SJSA1 (cell line): ENCODE measurements around the gene MATN1. TPM values are rescaled to one million over a fixed set of nuclear protein-coding genes. Genes with fewer than 3 reads are reported as not detected.

Experiments
- DNase-seq, 2 experiments: peaks; one replicate each; pipeline ENCODE4 v3.0.0-alpha.2; 2015 to 2020; ENCODE audit warnings: low spot score in 2 of 2, low read depth in 1 of 2
- H3K27ac ChIP-seq: fragments of 250-450 bp; sonication (Bioruptor Pico); 2 replicates; pipeline ENCODE4 v1.5.1; 2020; ENCODE audit warnings: mild to moderate bottlenecking, moderate library complexity
- H3K27me3 ChIP-seq: fragments of 250-450 bp; sonication (Bioruptor Pico); replicated peaks from 2 replicates; pipeline ENCODE4 v1.5.1; 2020; ENCODE audit warnings: mild to moderate bottlenecking, moderate library complexity
- H3K36me3 ChIP-seq: fragments of 250-450 bp; sonication (Bioruptor Pico); 2 replicates; pipeline ENCODE4 v1.5.1; 2020; ENCODE audit warnings: mild to moderate bottlenecking
- H3K4me1 ChIP-seq: fragments of 250-450 bp; sonication (Bioruptor Pico); replicated peaks from 2 replicates; pipeline ENCODE4 v1.6.1; 2021; ENCODE audit warnings: mild to moderate bottlenecking
- H3K4me3 ChIP-seq: fragments of 250-450 bp; sonication (Bioruptor Pico); 2 replicates; pipeline ENCODE4 v1.5.1; 2020; ENCODE audit warnings: mild to moderate bottlenecking
- H3K9me3 ChIP-seq: fragments of 250-450 bp; sonication (Bioruptor Pico); replicated peaks from 2 replicates; pipeline ENCODE4 v1.5.1; 2020; ENCODE audit warnings: mild to moderate bottlenecking
- total RNA-seq: library from RNA; depleted of rRNA; stranded (reverse); fragments of >200 nt; shearing (Covaris generic); gene quantifications from 2 replicates; pipeline ENCODE4 v1.2.3, GENCODE V29; 2014

MATN1 gene
- total RNA-seq, 1 experiment from 2014 or later, result 0.26 TPM

DNA sequence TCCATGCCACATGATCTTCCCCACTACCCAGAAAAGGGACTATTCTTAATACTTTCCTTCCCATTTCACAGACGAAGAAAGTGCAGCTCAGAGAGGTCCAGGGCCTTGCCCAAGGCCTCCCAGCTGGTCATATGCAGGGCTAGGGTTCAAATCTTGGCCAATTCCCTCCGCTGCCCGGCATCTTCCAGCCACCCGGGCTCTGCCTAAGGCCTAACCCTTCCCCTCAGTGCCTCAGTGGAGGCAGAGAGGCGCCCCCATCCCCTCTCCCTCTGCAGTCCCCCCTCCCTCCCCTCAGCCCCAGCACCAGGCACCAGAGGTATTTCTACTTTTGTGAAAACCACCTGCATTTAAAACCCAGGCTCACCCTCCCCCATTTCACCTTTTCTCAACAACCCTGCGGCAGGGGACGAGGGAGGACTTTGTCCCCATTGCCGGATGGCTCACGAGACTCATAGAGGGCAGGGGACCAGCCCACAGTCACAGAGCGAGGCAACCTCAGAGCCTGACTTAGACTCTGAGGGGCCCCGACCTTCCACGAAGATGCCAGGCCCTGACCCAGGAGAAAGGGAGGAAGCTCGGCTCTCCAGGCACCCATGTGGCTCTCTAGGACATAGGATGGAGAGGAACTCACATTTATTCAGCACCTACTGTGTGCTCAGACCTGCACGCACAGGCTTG is 21.9 kb upstream of the MATN1 start:
- no peaks in the 10 kb centered on the region for H3K27me3 ChIP-seq
- H3K36me3 ChIP-seq, result no peaks in the 10 kb centered on the region
- no peaks in the 10 kb centered on the region for H3K9me3 ChIP-seq
- peaks cover 9% of the 10 kb centered on the region for H3K4me1 ChIP-seq
- H3K27ac ChIP-seq, result no peak overlapping the region
- DNase-seq, result no peak
- no peak overlapping the region for H3K4me3 ChIP-seq

DNA sequence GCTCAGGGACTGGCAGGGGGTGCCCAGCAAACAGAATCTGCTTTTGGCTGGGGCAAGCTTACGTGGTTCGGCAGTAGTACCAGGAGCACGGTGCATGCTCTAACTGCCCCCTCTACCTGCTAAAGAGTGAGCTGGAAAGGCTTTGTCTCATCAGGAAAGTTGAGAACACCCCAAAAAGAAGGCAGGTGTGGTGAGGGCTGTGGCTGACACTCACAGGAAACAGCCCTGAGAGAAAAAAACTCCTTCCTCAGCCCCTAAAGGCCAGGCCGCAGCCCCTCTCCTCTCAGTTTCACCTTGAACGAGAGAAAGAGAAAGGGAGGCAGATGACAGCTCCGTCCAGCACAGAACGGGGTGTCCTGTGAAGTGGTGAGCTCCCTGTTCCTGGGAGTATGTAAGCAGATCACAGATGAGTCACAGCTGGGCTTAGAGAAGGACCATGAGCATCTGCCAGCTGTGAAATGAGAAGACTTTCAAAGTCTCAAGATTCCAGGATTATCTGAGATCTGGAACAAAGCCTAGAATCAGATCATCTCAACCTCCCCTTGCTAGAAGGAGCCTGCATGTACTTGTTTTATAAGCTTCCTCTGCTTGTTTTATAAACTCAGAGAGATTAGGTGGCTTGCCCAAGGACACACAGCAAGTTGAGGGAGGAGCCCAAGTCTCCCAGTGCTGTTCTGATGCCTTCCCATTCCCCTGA is 20.8 kb upstream of the MATN1 start:
- Histone ChIP-seq H3K4me1 (peaks cover 9% of the 10 kb centered on the region), H3K4me3 (no peak overlapping the region), H3K27me3 (no peaks in the 10 kb centered on the region), H3K9me3 (no peaks in the 10 kb centered on the region), H3K27ac (no peak overlapping the region), H3K36me3 (no peaks in the 10 kb centered on the region)
- DNase-seq, result no peak

GRCh38 chr1:30743584-30744059 is 20.2 kb upstream of the MATN1 start:
- Histone ChIP-seq H3K9me3 (no peaks in the 10 kb centered on the region), H3K4me3 (no peak overlapping the region), H3K36me3 (no peaks in the 10 kb centered on the region), H3K27ac (no peak overlapping the region), H3K27me3 (no peaks in the 10 kb centered on the region), H3K4me1 (peaks cover 7% of the 10 kb centered on the region)
- no peak for DNase-seq

- Histone ChIP-seq H3K4me3 (no peak overlapping the region), H3K36me3 (no peaks in the 10 kb centered on the region), H3K4me1 (peaks cover 2% of the 10 kb centered on the region; the same call in 1 of the 2 replicates), H3K9me3 (no peaks in the 10 kb centered on the region), H3K27ac (no peak overlapping the region), H3K27me3 (no peaks in the 10 kb centered on the region)
- no peak for DNase-seq
Observed at GRCh38 chr1:30742963-30743559, 19.7 kb upstream of the MATN1 start.

DNA sequence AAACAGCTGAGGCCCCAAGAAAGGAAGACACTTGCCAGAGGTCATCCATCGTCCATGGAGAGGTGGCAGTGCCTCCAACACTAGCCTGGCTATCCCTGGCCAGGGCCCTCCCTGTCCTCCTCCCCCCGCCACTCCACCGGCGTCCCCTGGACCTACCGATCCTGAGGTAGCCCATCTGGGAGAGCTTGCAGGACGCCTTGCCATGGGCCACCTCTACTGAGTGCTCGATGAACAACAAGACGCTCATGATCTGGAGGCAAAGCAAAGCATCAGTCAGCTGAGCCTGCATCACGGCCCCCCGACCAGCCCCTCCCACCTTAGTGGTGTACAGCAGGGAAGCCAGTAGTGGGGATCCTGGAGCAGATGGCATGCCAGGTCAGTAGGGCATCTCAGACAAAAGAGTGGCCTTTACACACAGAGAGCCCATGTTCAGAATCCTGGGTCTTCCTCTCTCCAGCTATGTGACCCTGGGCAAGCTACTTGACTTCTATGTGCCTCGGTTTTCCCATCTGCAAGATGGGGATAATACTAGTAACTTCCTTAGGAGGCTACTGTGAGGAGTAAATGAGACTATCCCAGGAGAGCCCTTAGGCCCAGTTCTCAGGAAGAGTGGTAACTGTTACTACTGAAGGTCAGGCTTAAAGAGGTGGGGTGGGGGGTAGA is 19.0 kb upstream of the MATN1 start:
- no peak for DNase-seq
- H3K4me1 ChIP-seq, result no peaks in the 10 kb centered on the region
- no peaks in the 10 kb centered on the region for H3K9me3 ChIP-seq

DNA sequence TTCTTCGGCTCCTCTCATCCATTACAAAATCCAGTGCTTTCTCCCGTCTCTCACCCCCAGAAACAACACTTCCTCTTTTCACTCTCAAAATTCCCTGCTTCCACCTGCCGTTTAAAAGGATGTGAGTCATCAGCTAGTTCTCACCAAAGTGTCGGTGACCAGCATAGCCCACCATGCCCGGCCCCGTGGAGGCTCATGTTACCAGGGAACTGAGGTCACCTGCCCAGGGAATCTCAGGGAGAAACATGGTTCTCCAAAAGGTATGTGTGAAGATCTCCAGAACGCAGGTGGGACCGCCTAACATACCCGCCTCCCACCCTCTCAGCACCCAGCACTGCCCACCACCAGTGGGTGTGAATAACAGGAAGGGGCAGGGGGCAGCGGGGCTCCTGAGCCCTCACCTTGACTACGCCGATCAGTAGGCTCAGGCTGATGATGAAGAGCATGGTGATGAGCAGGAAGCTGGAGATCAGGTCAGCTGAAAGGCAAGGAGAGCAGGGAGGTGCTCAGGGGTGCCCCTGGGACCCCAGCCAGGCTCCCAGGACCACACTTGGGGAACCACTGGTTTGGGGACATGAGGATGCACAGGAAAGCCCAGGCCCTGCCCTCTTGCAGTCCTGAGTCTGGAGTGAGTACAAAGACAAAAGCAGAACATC is 18.0 kb upstream of the MATN1 start:
- no peaks in the 10 kb centered on the region for H3K27me3 ChIP-seq
- H3K4me3 ChIP-seq, result no peak overlapping the region
- H3K36me3 ChIP-seq, result no peaks in the 10 kb centered on the region
- no peaks in the 10 kb centered on the region for H3K4me1 ChIP-seq
- H3K9me3 ChIP-seq, result no peaks in the 10 kb centered on the region
- DNase-seq, result no peak
- no peak overlapping the region for H3K27ac ChIP-seq

More for the DNA sequence above, 19.0 kb upstream of the MATN1 start:
- no peaks in the 10 kb centered on the region for H3K27me3 ChIP-seq
- no peak overlapping the region for H3K4me3 ChIP-seq
- no peak overlapping the region for H3K27ac ChIP-seq
- no peaks in the 10 kb centered on the region for H3K36me3 ChIP-seq

- H3K4me1 ChIP-seq, result no peaks in the 10 kb centered on the region
- H3K4me3 ChIP-seq, result no peak overlapping the region
Observed at GRCh38 chr1:30740251-30741238, 17.2 kb upstream of the MATN1 start.

GRCh38 chr1:30739601-30740000 is 16.2 kb upstream of the MATN1 start:
- H3K27me3 ChIP-seq, result no peaks in the 10 kb centered on the region
- no peaks in the 10 kb centered on the region for H3K9me3 ChIP-seq
- H3K4me1 ChIP-seq, result no peaks in the 10 kb centered on the region
- no peak overlapping the region for H3K4me3 ChIP-seq
- DNase-seq, result no peak
- no peak overlapping the region for H3K27ac ChIP-seq
- no peaks in the 10 kb centered on the region for H3K36me3 ChIP-seq

More at GRCh38 chr1:30740251-30741238, 17.2 kb upstream of the MATN1 start:
- Histone ChIP-seq H3K36me3 (no peaks in the 10 kb centered on the region), H3K9me3 (no peaks in the 10 kb centered on the region), H3K27ac (no peak overlapping the region), H3K27me3 (no peaks in the 10 kb centered on the region)
- no peak for DNase-seq

- Histone ChIP-seq H3K27me3 (no peaks in the 10 kb centered on the region), H3K9me3 (no peaks in the 10 kb centered on the region), H3K27ac (no peak overlapping the region), H3K4me1 (no peaks in the 10 kb centered on the region), H3K4me3 (no peak overlapping the region), H3K36me3 (no peaks in the 10 kb centered on the region)
- no peak for DNase-seq
Observed at GRCh38 chr1:30738715-30739559, 15.6 kb upstream of the MATN1 start.

DNA sequence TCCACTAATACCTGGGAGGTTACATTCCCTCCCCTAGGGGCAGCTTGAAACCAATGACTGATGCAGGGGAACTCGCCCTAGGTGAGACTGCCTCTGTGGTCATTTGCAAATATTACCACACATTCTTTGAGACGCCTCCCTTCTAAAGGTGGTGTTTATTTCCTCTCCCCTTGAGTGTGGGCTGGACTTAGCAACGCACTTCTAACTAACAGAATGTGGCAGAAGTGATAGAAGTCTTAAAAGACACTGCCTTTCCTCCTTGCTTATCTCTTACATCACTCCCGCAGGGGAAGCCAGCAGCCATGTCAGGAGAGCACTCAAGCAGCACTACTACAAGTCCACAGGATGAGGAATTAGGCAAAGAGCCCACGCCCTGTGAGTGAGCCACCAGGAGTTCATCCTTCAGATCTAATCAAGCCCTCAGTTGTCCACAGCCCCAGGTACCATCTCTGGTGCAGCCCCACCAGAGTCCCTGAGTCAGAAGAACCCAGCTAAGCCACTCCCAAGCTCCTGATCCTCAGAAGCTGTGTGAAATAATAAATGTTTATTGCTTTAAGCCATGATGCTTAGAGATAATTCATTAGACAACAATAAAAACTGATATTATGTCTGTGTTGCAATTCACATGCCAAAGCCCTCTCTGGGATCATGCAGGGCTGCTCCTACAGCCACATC is 14.8 kb upstream of the MATN1 start:
- H3K27me3 ChIP-seq, result no peaks in the 10 kb centered on the region
- no peaks in the 10 kb centered on the region for H3K36me3 ChIP-seq
- H3K9me3 ChIP-seq, result no peaks in the 10 kb centered on the region
- DNase-seq, result no peak
- no peaks in the 10 kb centered on the region for H3K4me1 ChIP-seq
- H3K4me3 ChIP-seq, result no peak overlapping the region
- no peak overlapping the region for H3K27ac ChIP-seq

DNA sequence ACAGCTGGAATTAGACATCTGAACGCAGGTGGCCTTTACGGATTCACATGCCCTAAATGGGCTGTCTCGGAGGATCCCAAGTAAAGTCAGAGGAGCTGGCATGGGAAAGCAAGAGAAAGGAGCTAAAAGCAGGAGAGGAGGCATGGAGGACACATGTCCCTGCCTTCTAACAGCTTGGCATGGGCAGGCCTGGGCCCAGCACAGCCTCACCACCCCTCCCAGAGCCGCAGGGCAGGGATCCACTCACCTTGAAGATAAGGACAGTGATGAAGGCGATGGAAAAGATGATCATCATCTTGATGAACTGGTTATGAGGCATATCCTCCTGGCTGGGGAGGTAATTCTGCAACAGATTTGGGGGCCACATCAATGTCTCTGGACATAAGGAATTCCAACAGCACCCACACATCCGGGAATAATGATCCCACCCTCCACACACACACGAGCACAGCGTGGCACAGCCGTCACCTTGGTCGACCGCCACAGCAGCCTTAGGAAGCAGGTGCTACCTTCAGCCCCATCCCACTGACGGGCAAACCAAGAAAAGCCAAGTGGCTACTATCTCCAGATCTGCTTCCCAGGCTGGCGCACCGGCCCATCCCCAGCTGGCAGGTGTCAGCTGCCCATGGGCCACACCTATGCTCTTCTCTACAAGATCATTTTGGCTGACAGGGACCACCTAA is 14.1 kb upstream of the MATN1 start:
- Histone ChIP-seq H3K4me1 (peaks cover 5% of the 10 kb centered on the region), H3K27me3 (no peaks in the 10 kb centered on the region), H3K36me3 (no peaks in the 10 kb centered on the region), H3K27ac (no peak overlapping the region), H3K4me3 (no peak overlapping the region), H3K9me3 (no peaks in the 10 kb centered on the region)
- DNase-seq, result no peak
